GM21381 (cell line): ENCODE data around the gene SNX24.
"Not testable (repeated sequence)": the region's sequence is repeated elsewhere in the genome, so short reads cannot be mapped to it uniquely, and the experiment has no call there.

Source experiments
- ATAC-seq: cut with Tn5 transposase; IDR thresholded peaks from one replicate; pipeline ENCODE4 v1.9.1; 2021; ENCODE audit warnings: mild to moderate bottlenecking, moderate library complexity; ENCODE audit not compliant: unreplicated experiment

The SNX24 gene

DNA sequence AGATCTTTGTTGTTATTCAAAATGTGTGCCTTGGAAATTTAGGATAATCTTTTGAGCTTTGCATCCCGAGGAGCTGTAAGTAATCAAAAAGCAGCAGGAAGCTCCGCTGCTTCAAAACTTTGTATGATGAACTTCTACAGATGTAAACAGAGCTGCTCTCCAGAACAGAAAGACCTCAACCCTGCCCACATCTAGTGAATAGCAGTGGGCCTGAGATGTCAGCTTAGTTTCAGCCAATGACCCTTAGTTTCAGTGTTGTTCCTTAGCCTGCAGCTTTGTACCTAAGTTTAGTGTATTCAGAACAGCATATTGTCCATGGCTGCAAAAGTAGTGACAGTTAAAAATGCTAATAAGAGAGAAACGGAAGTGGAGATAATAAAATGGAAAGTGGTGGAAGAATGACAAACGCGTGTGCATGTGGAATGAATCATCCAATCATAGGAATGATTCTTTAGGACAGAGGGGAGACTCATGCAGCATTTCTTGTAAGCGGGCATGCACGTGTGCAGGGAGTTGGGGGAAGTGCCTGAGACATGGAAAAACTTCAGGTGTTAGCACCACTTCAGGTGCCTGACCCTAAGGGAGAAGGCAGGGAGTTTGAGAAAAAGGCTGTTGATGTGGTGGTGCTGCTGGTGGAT, 24.9 kb downstream of the SNX24 start:
- ATAC-seq = no peak

DNA sequence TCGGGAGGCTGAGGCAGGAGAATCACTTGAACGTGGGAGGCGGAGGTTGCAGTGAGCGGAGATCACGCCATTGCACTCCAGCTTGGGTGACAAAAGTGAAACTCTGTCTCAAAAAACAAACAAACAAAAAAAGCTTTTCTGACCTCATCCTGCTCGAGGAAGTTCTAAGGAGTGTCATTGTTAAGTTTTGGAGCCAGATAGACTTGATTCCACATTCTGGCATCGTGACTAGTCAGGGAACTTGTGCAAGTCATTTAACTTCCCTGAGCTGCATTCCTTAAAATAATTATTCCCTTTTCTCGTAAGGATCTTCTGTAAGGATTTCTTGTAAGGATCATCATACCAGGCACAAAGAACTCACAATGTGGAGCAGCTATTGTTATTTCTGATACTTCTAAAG, 26.2 kb downstream of the SNX24 start:
- ATAC-seq = no peak

DNA sequence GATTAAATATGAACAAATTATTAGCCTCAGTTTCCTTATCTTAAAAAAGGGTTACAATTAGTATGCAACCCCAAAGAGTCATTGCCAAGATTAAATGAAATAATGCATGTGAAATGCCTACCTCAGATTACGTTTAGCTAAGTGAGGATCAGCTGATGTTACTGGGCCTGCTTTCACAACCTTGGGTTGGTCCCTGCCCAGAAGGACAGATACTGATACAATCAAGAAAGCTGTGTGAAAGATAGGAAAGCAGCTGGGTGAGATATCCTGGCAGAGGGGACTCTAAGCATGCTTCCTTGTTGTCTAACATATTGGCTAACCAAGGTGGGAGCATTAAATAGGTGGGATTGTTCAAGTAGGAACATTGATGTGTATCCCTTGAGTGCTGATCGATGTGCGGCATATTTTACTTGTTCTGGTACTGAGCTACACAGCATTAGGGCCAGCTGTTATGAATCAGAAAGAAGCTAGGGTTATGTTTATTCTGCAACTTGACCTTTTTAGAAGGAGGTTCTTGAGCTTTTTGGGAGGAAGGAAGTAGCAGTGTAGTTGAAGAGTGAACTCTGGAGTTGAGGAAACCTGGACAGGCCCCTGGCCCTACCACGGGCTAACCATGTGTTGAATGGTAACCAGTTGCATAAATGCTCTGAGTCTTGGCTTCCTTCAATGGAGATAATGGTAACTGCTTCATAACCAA, 28.9 kb downstream of the SNX24 start:
- no peak for ATAC-seq

DNA sequence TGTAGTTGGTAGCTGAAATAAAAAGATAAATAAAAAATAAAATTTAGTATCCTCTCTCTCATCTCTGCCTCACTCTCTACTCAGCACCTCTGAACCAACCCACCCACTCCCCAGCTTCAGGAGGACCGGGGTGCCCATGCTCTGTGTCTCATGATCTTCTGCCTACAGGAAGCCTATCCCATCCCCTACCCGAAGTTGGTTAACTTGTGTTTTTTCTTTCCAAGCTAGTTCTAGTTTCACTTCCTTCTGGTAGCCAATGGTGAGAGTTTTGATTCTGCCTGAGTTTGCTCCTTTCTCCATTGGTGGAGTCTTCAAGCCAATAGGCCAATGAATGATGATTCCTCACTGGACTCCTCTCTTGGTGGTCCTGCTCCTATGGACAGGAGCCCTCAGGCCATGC, 32.1 kb downstream of the SNX24 start:
- peak; percentile 60 for ATAC-seq

DNA sequence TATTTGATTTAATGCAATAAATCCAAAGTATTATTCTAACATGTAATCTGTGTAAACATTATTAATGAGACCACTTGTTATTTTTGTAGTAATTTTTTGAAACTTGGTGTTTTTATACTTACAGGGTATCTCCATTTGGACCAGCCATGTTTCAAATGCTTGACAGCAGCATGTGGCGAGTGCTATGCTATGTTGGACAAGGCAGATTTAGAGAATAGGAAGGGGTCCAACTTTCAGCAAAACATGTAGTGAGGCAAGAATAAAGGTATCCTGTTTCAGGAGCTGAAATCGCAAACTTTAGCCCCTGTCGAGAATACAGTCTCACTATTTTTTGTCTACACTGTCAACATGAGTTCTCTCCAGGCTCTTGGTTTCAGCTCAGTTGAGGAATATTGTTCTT, 33.7 kb downstream of the SNX24 start:
- no peak for ATAC-seq

DNA sequence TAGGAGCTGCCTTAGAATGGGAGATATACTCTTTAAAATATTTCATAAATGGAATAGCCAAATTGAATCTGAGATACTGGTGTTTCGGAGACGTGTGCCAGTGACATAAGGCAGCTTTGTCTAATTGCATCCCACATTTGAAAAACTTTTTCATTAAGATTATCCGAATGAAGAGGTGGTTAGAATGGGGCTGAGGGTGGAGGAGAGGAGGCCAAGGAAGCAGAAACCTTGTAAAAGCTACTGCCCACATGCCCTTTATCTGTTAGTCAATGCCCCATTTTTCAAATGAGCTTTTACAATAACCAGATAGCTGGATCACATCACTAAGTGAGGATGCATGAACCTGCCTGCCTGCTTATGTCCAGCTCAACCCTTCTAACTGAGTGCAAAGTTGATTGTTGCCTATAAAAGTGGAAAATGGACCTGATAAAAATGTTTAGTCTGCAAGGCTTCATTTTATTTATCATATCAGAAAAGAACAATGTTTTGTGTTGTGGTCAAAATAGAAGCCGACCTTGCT, 34.8 kb downstream of the SNX24 start:
- ATAC-seq = no peak

DNA sequence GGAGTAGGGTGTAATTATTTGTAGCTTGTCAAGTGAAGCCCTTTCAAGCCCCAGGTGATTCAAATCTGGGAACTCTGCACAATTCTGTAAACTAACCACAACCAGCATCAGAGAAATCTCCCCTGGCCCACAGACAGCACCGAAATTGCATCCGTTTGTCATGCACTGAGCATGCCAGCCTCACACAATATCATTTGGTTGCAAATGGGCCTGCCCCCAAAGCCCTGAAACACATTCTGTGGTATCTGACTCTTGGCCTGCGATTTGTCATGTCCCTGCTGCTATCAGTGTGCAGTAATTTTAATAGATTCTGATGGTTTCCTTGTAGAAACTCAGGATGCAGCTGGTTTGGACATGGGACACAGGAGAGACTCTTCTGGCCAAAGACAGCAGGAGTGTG, 35.3 kb downstream of the SNX24 start:
- ATAC-seq = peak; percentile 66

DNA sequence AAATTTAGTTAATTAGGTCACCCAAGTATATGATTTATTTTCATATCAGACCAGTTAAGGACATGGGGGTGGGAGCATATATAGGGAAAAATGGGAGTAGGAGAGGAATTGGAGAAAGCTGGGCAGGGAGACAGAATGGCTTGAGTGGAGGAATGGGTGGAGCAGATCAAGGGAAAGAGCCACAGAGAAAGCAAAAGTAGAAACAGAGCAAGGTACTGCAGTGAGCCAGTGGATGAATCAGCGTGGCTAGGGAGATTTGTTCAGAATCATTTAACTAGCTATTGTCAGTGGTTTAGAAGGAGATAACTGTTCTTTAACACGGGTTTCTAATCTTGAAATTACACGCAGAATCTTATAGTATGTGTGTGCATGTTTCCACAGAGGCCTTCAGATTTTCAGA, 37.4 kb downstream of the SNX24 start:
- ATAC-seq = no peak

DNA sequence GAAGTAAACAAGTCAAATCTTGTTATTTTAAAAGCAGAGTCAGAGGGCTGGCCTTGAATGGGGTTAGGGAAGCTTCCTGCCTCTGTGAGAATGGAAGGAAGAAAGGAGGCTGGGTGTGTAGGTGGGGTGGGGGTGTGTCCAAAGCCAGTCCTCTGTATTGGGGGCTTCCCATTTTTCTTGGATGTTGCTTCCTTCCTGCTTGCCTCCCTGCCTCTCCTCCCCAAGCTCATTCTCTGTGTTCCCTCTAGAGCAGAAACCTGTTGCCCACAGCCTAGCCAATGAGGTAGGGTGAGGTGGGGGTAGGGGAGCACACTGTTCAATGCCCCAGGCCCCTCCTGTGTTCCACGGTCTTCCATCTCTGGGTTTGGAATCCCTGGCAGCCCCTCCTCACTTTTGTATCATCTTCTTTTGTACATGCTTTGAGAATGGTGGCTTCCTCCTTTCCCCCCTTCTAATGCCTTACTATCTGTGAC, 39.7 kb downstream of the SNX24 start:
- ATAC-seq = no peak

DNA sequence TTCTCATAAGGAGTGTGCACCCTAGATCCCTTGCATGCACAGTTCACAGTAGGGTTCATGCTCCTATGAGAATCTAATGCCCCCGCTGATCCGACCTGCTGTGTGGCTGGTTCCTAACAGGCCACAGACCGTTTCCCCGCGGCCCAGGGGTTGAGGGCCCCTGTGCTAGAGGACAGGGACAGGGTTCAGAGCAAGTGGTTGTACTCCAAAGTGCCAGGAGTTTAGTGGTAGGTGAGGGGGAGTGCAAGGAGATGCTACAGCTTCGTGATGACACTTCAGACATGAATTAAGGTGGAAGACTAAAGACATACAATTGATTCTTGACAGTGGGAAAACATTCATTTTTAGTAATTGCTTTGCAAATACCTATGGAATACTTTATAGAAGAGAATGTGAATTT, 40.5 kb downstream of the SNX24 start:
- no peak for ATAC-seq

DNA sequence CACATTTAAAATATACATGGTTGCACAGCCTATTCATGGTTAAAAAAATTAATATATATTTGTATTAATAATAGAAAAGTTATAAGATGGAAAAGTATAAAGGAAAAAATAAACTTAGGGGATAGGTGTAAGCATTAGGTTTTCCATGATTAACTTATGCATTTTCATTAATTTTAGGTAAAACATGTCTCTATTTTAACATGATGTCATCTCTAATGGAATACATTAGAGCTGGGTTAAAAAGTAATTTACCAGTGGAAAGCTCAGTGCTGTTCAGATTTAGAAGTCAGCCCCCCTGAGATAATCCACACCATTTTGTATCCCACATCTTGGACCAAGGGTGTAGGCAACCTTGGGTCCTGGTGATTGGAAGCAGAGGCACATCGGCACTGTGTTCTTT, 49.7 kb downstream of the SNX24 start:
- no peak for ATAC-seq

DNA sequence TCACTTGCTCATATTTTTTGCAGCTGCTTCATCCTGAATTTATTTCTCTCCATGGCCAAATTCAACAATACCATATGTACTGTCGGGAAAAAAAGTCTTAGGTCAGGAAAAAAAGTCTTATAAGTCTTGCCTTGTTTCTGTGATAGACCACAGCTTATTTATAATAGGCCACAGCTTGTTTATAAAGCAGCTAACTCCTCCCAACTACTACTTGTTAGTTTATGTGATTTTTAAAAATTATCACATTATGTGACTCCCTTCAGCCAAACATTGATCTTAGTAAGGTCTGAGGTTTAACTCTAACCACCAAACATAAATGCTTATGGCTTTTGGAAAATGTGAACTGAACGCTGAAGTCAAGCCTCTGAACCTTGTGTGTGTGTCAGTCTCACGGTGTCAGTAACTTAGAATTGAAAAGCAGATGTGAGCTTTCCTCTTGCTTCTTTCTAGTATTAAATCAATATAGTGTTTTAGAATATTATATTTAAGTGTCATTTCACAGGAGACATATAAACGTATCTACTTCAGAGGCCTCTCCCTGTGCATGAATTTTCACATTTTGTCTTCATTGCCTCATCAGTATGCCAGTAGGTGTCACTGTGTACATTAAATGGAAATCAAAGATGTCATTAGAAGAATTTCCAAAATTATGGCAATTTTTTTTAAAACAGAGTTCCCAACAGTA, 51.3 kb downstream of the SNX24 start:
- no peak for ATAC-seq

DNA sequence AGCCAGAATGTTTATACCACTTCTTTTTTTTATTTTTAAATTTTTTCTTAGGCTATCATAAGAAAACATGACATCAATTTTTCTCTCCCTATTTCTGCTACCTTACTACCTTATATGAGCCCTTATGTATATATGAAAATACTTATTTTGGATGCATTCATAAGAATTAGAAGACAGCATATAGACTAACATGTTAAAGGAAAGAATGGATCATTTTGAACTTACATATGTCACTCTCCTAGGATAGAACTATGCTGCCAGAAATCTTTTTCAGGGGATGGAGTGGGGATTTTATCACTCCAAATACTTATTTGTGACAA, 51.8 kb downstream of the SNX24 start:
- no peak for ATAC-seq

DNA sequence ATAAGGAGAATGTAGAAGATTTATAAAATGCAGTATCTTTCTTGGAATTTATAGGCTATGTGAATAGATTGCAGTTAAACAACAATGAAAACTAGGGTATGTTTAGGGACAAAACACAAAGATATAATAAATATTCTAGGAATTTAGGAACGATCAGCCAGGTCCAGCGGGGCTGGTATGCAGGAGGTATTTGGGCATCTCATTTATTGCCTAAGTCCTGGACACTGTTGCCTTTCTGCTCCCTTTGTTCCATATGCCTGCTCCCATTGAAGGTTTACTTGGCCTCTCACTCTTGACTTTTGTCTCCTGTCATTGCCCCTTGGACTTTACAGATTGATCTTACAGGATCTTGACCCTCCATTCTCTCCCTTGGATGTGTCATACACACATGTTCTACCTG, 55.9 kb downstream of the SNX24 start:
- no peak for ATAC-seq

DNA sequence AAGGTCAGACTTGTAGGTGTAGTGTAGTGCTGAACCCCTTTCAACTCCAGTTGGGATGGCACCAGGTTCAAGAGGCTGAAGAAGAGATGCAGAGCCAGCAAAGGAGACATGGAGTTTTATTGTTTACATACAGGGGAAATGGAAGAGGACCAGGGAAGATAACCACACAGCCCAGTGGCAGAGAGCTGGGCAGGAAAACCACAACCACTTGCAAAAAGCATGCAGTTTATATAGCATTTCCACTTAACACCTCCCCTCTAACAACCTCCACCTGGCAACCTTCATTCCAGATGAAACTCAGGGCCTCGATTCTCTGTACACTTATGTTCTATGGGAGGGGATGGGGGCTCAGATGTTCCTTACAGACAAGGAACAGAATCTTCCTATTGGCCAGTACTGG, 56.9 kb downstream of the SNX24 start:
- ATAC-seq = no peak

DNA sequence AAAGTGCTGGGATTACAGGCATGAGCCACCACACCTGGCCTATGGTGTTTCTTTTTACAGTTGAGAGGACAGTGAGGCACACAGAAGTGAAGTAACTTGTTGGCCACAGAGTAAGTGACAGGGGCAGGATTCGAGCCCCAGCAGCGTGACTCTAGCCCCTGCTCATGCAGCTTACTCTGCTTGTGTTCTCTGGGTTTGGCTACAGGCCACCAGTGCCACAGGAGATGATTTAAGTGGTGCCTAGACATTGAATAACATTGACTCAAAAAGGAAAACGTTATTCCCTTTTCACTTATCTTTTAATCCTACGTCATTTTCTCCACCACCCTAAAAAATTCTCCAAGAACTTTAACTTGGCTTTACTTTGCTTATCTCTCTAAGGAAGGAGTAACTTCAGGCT, 61.4 kb downstream of the SNX24 start:
- ATAC-seq = no peak

DNA sequence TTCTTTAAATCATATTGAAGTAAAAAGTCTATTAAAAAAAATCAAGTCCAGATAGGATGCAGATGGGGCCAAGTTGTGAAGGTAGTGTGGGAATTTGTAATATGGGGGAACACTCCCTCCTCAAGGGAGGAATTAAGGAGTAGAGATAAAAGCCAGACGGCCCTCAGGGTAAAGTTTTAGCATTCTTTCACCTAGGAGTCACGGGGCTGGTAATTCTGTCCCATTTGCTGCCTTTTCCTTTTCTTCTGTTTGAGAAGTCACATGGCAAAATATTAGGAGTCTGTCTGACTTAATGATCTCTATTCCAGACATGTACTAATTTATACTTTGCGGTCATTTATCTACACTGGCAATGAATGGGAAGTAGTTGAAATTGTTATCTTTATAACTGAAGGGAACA, 61.9 kb downstream of the SNX24 start:
- no peak for ATAC-seq

DNA sequence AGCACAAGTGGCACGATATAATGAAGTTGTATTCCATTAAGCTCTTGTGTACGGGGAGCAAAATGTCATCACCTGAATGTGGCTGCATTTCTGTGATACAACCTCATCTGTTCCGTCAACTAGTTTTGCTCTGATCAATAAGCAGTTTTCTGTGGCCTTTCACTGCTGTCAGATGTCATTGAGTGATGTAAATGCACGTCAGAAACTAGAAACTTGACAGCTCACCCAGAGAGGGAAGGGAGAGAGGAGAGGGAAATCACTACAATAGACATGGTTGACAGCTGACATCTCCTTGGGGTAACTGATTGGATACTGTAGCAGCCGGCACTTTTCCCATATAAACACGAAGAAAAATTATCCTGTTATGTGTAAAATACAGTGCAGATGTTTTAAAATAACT, 62.7 kb downstream of the SNX24 start:
- ATAC-seq = no peak

DNA sequence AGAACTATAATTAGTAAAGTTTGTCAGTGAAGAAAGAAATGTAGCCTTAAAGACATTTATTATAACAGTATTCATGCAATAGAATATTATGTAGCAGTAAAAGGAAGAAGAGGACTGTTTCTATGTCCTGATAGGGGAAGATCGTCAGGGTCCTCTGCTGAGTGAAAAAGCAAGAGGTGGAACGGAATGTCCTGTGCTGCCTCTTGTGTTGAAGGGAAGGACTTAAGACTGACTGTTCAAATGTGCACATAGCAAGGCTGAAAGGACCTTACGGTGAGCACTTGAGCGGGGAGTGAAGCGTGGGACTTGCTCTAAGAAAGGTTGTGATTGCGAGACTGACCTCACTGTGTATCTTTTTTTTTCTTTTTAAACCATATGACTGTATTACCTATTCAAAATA, 63.2 kb downstream of the SNX24 start:
- no peak for ATAC-seq

DNA sequence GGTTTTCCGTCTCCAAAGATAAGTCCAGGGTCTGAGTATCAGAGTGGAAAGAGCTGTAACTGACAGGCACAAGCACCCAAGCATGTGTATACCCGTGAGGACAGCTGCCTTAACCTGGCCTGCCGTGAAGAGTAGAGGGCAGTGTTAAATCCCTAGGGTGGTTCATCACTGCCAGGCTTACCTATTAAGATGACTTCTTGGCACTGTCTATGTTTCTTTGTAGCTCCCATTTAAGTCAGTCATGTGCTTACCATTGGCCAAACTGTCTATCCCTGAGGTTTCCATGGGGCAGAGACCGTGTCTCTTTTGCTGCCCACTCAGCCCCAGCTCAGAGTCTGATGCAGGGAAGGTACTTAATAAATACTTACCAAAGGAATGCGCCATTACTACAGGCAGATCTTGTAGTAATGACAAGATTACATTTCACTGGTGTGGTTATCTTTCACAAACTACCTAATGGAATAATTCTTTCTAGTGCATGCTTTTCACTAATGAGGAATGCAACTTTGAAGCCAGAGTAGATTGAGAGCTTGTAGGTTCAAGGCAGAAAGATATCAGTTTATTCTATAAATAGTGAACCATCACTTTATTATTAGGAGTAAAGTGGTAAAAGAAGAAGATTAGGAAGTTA, 64.2 kb downstream of the SNX24 start:
- no peak for ATAC-seq

DNA sequence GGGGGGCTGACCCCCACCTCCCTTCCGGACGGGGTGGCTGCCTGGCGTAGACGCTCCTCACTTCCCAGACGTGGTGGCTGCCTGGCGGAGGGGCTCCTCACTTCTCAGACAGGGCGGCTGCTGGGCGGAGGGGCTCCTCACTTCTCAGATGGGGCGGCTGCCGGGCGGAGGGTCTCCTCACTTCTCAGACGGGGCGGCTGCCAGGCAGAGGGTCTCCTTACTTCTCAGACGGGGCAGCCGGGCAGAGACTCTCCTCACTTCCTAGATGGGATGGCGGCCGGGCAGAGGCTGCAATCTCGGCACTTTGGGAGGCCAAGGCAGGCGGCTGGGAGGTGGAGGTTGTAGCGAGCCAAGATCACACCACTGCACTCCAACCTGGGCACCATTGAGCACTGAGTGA, 68.0 kb downstream of the SNX24 start:
- not testable (repeated sequence) for ATAC-seq
